Measurements from ENCODE around the gene TTC23.
"Not testable (repeated sequence)": the region's sequence is repeated elsewhere in the genome, so short reads cannot be mapped to it uniquely, and the experiment has no call there.

TTC23 gene

GRCh38 chr15:99248000-99248715 lies 1.2 kb downstream of the TTC23 start:
- DNase-seq, result no peak

- no peak for DNase-seq
Observed at GRCh38 chr15:99247062-99247461, 2.3 kb downstream of the TTC23 start.

DNA sequence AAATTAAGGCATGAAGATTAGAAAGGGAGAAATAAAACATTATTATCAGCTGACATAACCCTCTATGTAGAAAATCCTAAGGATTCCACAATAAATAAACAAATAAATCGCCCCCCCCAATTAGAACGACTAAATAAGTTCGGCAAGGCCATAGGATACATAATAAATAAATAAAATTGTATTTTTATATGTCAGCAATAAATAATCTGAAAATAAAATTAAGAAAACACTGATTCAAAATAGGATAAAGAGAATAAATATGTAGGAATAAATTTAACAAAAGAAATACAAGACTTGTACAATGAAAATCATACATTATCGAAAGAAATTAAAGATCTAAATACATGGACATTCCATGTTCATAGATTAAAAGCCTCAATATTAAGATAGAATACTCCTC lies 5.1 kb downstream of the TTC23 start:
- DNase-seq, result no peak

DNA sequence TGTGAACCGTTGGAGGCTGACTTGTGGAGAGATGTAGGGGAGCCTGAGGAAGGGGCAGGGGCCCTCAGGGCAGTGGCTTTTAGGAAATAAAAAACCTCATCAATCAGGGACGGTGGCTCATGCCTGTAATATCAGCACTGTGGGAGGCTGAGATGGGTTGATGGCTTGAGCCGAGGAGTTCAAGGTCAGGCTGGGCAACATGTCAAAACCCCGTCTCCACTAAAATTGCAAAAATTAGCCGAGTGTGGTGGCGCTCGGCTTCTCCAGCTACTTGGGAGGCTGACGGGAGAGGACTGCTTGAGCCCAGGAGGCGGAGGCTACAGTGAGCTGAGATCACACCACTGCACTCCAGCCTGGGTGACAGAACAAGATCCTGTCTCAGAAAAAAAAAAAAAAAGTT lies 7.6 kb downstream of the TTC23 start:
- no peak for DNase-seq

- DNase-seq, result peak; percentile 61
Observed at GRCh38 chr15:99239545-99240198, 9.7 kb downstream of the TTC23 start.

DNA sequence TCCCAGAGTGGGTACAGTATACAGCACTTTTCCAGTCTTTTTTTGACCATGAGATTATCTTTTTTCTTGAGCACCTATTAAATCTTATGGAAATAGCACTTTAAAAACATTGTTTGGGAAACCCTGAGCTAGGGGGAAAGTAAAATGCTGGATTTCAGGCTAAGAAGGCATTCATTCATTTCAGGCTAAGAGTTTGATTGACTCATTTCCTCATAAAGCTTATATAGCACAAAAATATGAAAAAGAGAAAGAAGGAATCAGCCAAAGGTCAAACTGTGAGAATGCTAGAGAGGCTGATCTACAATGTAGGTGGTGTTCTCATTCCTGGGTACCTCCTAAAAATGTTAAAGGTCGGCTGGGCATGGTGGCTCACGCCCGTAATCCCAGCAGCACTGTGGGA lies 10.5 kb downstream of the TTC23 start:
- no peak for DNase-seq

DNA sequence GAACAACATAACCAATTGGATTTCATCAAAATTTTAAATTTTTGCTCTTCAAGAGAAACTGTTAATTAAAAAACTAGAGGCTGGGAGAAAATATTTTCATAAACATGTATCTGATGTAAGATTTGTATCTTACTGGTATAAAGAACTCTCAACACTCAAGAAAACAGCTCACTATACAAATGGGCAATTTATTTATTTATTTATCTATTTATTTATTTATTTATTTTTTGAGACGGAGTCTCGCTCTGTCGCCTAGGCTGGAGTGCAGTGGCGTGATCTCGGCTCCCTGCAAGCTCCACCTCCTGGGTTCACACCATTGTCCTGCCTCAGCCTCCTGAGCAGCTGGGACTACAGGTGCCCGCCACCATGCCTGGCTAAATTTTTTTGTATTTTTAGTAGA lies 15.2 kb downstream of the TTC23 start:
- DNase-seq, result not testable (repeated sequence)

DNA sequence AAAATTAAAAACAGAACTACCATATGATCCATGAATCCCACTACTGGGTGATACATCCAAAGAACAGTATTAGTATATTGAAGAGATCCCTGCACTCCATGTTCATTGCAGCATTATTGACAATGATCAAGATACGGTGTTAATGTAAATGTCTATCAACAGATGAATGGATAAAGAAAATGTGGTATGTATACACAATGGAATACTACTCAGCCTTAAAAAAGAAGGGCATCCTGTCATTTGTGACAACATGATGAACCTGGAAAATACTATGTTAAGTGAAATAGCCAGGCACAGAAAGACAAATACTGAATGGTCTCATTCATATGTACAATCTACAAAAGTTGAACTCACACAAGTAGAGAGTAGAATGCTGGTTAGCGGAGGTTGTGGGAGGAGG lies 16.6 kb downstream of the TTC23 start:
- no peak for DNase-seq

DNA sequence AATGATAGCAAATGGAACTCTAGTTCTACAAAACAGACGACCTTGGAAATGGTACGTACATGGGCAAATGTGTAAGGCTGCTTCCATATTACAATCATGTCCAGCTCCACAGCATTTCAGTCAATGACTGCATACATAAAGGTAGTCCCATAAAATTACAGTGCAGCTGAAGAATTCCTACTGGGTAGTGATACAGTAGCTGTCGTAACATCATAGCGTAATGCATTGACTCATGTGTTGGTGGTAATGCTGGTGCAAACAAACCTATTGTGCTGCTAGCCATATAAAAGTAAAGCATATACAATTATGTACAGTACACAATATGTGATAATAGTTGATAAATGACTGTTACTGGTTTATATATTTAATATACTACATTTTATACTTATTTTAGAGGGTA lies 18.5 kb downstream of the TTC23 start:
- DNase-seq, result no peak

DNA sequence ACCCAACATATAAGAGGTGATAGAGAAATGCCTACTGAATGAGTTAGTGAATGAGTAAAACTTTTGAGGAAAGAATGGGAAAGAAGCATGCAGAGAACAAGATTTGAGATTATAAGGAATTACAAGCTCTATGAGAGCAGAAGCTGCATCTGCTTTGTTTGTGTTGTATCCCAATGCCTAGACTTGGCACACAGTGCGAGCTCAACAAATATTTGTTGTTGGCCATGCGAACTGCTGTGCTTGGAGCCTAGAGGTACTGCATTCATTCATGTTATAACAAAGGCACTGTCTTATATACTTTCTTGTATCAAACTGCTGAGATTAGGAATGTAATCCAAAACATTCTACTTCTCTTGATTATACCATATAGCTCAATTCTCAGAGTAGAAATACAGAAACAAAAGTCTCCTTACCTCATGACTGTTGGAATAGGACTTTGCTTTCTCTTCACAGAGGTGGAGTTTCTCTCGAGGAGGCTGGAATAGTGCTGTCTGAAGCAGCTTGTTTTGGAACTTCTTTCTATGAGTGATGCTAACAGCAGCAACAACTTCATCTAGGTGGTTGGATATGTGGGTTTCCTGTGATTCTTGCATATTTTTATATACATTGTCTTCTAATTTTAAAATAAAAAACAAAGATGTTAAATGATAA lies 21.1 kb downstream of the TTC23 start:
- DNase-seq, result no peak

DNA sequence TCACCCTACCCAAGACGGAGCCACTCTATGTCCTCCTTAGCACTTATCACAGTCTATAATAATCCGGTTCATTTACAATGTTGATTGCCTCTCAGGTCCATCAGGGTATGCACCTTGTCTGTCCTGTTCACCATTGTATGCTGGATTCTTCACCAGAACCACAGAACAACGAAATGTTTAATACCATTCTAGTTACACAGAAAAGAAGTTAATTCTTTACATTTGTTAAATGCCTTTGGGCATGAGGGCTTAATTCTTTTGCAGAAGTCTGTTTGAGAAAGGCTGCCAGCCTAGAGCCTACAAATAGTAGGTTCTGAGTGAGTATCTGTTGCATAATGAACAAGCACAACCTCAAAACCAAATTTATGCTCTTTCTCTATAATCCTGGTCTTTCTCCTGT lies 22.6 kb downstream of the TTC23 start:
- no peak for DNase-seq

- DNase-seq, result no peak
Observed at GRCh38 chr15:99224372-99225214, 24.8 kb downstream of the TTC23 start.

DNA sequence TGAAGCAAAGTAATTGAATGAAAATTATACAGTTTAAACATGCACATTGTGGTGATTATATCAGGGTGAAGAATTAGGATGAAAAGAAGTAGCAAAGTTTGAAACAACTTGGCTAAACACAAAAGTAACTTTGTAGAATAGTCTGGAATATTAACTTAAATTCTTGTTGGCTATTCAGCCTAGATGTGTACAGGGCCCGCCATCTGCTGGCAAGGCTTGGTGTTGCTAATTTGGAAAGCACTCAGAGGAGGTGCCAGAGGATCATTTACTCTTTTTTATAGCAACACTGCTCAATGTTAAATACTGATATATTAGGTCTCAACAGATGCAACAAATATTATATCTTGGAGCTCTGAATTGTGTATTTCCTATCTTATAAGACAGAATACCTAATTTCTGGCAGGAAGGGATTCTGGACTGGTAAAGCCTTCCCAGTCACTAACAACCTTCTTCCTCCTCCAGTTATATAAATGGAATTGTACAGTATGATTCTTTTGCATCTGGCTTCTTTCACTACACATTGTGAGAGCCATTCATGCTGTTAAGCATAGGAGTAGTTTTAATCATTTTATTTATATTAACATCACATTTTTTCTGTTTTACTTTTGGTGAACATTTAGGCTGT lies 36.1 kb downstream of the TTC23 start:
- DNase-seq, result peak; percentile 65

- no peak for DNase-seq
Observed at GRCh38 chr15:99212406-99212805, 37.0 kb downstream of the TTC23 start.

DNA sequence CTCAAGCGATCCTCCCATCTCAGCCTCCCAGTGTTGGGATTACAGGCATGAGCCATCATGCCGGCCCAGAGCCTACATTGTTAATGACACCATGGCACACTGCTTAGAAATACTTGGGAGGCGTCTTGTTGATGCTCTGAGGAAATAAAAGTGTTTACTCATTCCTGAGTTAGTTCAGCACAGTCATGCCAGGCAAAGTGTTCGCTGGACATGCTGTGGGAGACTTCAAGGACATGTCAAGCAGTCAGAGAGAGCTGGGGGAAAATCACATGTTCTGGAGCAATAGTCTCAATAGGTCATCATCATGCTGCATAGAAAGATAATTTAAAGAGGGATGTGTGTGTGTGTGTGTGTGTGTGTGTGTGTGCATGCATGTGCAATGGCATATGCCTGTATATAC lies 37.5 kb downstream of the TTC23 start:
- DNase-seq, result no peak

DNA sequence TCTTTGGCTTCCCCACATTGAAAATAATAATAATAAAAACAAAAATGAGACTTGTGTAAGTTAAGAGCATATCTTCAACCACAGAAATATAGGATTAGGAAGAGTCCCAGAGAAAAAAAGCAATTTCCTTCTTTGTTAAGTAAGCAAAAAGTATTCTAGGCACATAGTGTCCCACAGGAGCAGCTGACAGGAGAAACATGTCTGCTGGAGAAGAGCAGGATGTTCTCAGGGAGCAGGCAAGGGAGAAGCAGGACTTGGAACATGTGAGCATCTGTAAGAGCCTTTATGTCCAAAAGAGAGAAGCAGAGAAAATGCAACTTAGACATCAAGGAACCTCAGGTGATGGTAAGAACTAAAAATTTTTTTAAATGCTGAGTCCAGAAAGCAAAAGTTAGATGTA lies 39.0 kb downstream of the TTC23 start:
- no peak for DNase-seq

DNA sequence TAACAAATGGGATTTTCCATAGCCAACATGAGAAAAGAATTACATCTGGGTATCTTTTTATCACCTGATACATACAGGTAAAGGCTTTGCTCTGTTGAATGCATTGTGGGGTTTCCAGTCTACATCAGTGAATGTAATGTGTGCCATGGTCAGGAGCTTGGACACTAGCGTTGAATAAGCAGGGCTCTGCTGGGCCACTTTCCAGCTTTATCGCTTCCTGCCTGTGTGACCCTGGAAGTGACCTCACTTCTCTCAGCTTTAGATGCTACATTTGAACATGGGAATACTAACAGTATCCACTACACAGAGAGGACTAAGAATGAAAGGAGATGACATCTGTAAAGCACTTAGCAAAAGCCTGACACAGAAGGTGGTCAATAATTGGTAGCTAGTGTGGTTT lies 40.1 kb downstream of the TTC23 start:
- DNase-seq, result no peak

DNA sequence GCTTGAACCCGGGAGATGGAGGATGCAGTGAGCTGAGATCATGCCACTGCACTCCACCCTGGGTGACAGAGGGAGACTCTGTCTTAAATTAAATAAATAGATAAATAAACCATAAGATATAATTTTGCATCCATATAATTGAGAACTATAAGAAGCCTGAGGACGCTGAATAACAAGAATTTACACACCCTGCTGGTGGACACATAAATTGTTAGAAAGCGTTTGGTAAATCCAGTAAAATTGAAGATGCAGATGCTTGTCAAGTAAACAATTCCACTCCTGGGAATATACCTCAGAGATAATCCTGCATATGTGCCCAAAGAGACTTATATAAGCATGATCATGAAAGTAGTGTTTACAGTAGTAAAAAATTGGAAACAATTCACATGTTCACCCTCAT lies 41.7 kb downstream of the TTC23 start:
- no peak for DNase-seq

DNA sequence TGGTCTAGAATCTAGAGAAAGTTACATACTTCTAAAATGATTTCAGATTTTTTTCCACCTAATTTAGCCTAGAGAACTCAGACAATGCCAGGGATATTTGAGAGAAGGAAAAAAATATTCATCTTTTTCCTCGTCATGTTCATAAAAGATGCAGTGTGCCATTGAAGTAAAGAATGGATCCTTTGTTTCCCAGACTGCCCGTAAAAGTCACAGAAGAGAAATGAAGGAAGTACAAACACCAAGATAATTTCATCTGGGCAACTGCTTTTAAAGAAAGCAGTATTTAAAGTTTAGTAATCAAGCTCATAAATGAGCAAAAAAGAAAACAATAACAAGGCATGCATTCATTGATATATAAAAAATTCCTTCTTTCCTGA lies 47.2 kb downstream of the TTC23 start:
- DNase-seq, result no peak

DNA sequence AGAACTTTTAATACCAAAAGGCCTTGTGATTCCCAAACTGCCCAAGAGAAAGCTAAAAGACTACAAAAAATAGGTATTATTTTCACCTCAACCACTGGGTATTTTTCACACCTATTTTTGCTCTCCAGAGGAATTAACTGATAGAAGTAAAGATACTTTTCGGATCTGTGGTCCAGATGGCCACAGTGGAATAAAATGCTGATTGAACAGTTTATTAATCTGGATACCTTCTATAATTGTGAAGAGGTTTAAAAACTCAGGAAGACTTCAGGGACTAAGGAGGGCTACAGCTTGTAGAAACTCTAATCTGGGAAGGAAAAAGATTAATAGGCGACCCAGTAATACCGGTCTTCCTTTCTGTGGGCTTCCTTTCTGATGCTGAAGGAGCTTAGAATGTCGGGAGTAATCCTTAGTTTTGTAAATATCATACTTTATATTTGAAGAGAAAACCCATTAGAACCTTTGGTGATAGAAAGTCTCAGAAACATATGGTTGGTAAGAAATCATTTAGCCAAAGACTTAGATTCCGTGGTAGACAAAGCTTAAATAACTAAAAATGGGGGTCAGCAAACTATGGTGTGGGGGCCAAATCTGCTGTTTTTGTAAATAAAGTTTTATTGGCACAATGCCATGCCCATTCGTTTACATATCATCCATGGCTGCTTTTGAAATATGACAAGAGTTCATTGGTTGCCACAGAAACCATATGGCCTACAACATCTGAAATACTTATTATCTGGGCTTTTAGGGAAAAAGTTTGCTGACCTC lies 47.8 kb downstream of the TTC23 start:
- no peak for DNase-seq

DNA sequence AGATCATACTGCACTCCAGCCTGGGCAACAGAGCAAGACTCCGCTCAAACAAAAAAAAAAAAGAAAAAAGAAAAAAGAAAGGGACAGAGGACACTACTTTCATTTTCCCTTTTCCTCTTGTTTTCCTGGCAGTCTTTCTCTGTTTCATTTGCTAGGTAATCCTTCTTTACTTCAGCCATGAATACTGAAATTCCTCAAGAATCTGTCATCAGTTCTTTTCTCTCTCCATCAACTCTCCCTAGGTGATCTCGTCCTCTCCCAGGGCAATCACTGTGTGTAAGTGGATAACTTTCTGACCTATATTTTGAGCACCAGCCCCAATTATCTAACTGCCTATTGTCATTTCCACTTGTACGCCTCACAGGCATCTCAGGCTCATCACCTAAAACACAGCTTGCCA lies 51.5 kb downstream of the TTC23 start:
- no peak for DNase-seq

- not testable (repeated sequence) for DNase-seq
Observed at GRCh38 chr15:99192181-99192580, 57.2 kb downstream of the TTC23 start.

Measured in activated CD4-positive, alpha-beta T cell treated with anti-CD3 and anti-CD28 coated beads, Interleukin-2, amount 50 U/mL, for 16 hours (primary cell).